ENCODE data around the gene ANKRD53. TPM values are rescaled to one million over a fixed set of nuclear protein-coding genes. Genes with fewer than 3 reads are reported as not detected.

Gene ANKRD53
- total RNA-seq = 0.72 and 1.3 TPM in 2 replicates

GRCh38 chr2:70978341-70979179 lies at the start of gene ANKRD53:
Gene ANKRD53 (plus strand): TSS chr2:70978630. CDS start chr2:70978646, 16 bp downstream.

GRCh38 chr2:70935468-70936164 lies 42.8 kb upstream of the ANKRD53 start, which contains the start of gene ATP6V1B1:
Gene ATP6V1B1 (plus strand): TSS chr2:70935900. CDS start chr2:70935955, 55 bp downstream.

GRCh38 chr2:70994699-70995425 lies 16.4 kb downstream of the ANKRD53 start, which contains the start of gene TEX261:
Gene TEX261 (minus strand): TSS chr2:70994873. CDS start chr2:70994757, 116 bp downstream.

Small RNA genes within 50 kb of the gene (small RNA-seq; reads per million reads assigned to genes)
- not detected for gene RN7SL160P (ENCODE audit: low replicate concordance)

Other genes with a start within 250 kb of the ANKRD53 start
- 0.14 TPM in 1 of 2 replicates, not detected in the other for gene ADD2, start 210.4 kb upstream of the ANKRD53 start, total RNA-seq
- not detected in 2 replicates for gene FIGLA, start 188.0 kb upstream of the ANKRD53 start, total RNA-seq
- not detected in 2 replicates for gene CLEC4F, start 158.0 kb upstream of the ANKRD53 start, total RNA-seq
- gene CD207, start 142.8 kb upstream of the ANKRD53 start, total RNA-seq = not detected in 2 replicates
- gene VAX2, start 78.1 kb upstream of the ANKRD53 start, total RNA-seq = 2.6 and 4.2 TPM in 2 replicates
- 1.9 TPM in 1 of 2 replicates, not detected in the other for gene ATP6V1B1, start 42.7 kb upstream of the ANKRD53 start, total RNA-seq
- 27.1 and 43.5 TPM in 2 replicates for gene TEX261, start 16.2 kb downstream of the ANKRD53 start, total RNA-seq
- 46.4 and 62.4 TPM in 2 replicates for gene NAGK, start 90.0 kb downstream of the ANKRD53 start, total RNA-seq
- 10.5 and 12.6 TPM in 2 replicates for gene MCEE, start 151.6 kb downstream of the ANKRD53 start, total RNA-seq
- gene MPHOSPH10, start 152.0 kb downstream of the ANKRD53 start, total RNA-seq = 17.5 and 21.0 TPM in 2 replicates
- gene PAIP2B, start 248.5 kb downstream of the ANKRD53 start, total RNA-seq = under 0.01 TPM in 2 replicates

All from placental pericyte (primary cell).